ENCODE measurements around the gene PRDM2. TPM values are rescaled to one million over a fixed set of nuclear protein-coding genes. Genes with fewer than 3 reads are reported as not detected.

PRDM2 gene
- polyA plus RNA-seq, 1 of the 3 experiments (the other 2 are of a cell fraction), result 7.2 TPM

GRCh38 chr1:13778431-13778830, 78.4 kb downstream of the PRDM2 start:
- Histone ChIP-seq H3K4me3 (ENCODE audit: low read depth in 2 of 2, low read length in 1 of 2) (no peak overlapping the region), H3K27me3 (ENCODE audit: insufficient read depth) (no peaks in the 10 kb centered on the region), H3K79me2 (ENCODE audit: insufficient read depth) (peaks cover 34% of the 10 kb centered on the region), H3K27ac (ENCODE audit: low read depth in 2 of 2, low read length in 1 of 2) (no peak overlapping the region), H2AFZ (ENCODE audit: low read depth) (no peak overlapping the region), H3K9me2 (no peaks in the 10 kb centered on the region), H3K9ac (no peak overlapping the region), H3F3A (replicated peaks; ENCODE audit: insufficient read depth) (peaks cover 3% of the 10 kb centered on the region), H4K20me1 (ENCODE audit: insufficient read depth) (peaks cover 51% of the 10 kb centered on the region), H3K36me3 (replicated peaks in 1 of 2; ENCODE audit: control insufficient read depth in 1 of 2, insufficient read depth in 2 of 2, low read length in 1 of 2) (peaks cover 52 to 74% of the 10 kb centered on the region in 2 experiments), H3K9me3 (no peaks in the 10 kb centered on the region), H3K4me1 (ENCODE audit: control insufficient read depth in 1 of 2, insufficient read depth in 2 of 2, low read depth in 1 of 2, low read length in 1 of 2) (peaks cover 0 to 8% of the 10 kb centered on the region in 2 experiments; a peak in 1 of 4 replicates), H3K4me2 (no peak overlapping the region)
- TF ChIP-seq EP300 (IDR thresholded peaks at IDR 0.05; ENCODE audit: borderline replicate concordance in 1 of 2, low read depth in 1 of 2, low read length in 1 of 2), result no peak
- TF ChIP-seq GABPA (IDR thresholded peaks at IDR 0.05; ENCODE audit: low read depth), result no peak
- no peak for TF ChIP-seq ZBTB33 (IDR thresholded peaks at IDR 0.05; ENCODE audit: borderline replicate concordance, low read depth)
- TF ChIP-seq POLR2AphosphoS5 (IDR thresholded peaks at IDR 0.05; ENCODE audit: low read depth, low read length), result no peak
- no peak for TF ChIP-seq FOXM1 (IDR thresholded peaks at IDR 0.05; ENCODE audit: low read depth)
- no peak for TF ChIP-seq USF1 (IDR thresholded peaks at IDR 0.05; ENCODE audit: borderline replicate concordance, low read depth)
- no peak for TF ChIP-seq MEF2A (IDR thresholded peaks at IDR 0.05; ENCODE audit: borderline replicate concordance, low read depth)
- no peak for TF ChIP-seq TCF12 (IDR thresholded peaks at IDR 0.05)
- no peak for TF ChIP-seq EZH2phosphoT487 (IDR thresholded peaks at IDR 0.05; ENCODE audit: borderline replicate concordance, low read depth)
- TF ChIP-seq CTCF (IDR thresholded peaks at IDR 0.05), result no peak
- no peak for TF ChIP-seq YY1 (IDR thresholded peaks at IDR 0.05; ENCODE audit: low read depth)
- no peak for TF ChIP-seq FOSL2 (IDR thresholded peaks at IDR 0.05; ENCODE audit: borderline replicate concordance, low read depth)
- TF ChIP-seq RFX5 (IDR thresholded peaks at IDR 0.05; ENCODE audit: low read length), result no peak
- TF ChIP-seq FOXJ3 (CRISPR knock-in tag; IDR thresholded peaks at IDR 0.05), result no peak
- no peak for TF ChIP-seq CHD2 (IDR thresholded peaks at IDR 0.05; ENCODE audit: low read length, partially characterized antibody)
- TF ChIP-seq SIN3A (IDR thresholded peaks at IDR 0.05; ENCODE audit: borderline replicate concordance, low read depth, low read length), result no peak
- no peak for TF ChIP-seq TEAD4 (IDR thresholded peaks at IDR 0.05; ENCODE audit: borderline replicate concordance, insufficient read depth)
- TF ChIP-seq NRF1 (IDR thresholded peaks at IDR 0.05; ENCODE audit: low read depth, low read length), result no peak
- TF ChIP-seq RCOR1 (IDR thresholded peaks at IDR 0.05; ENCODE audit: low read length), result no peak
- TF ChIP-seq GATA2 (CRISPR knock-in tag; IDR thresholded peaks at IDR 0.05), result no peak
- DNase-seq, result no peak
- ChIA-PET POLR2A (no interaction called here), CTCF (interaction anchor here (1.0 kb wide), 1 partner anchor 113 kb away, joined by 3 read pairs; no protein-coding TSS in a partner anchor)
- WGBS (ENCODE audit: low lambda C conversion rate), result 95% methylated on average over 7 of the region's 7 CpGs
